ENCODE measurements around the gene TTC12.

TTC12 gene

DNA sequence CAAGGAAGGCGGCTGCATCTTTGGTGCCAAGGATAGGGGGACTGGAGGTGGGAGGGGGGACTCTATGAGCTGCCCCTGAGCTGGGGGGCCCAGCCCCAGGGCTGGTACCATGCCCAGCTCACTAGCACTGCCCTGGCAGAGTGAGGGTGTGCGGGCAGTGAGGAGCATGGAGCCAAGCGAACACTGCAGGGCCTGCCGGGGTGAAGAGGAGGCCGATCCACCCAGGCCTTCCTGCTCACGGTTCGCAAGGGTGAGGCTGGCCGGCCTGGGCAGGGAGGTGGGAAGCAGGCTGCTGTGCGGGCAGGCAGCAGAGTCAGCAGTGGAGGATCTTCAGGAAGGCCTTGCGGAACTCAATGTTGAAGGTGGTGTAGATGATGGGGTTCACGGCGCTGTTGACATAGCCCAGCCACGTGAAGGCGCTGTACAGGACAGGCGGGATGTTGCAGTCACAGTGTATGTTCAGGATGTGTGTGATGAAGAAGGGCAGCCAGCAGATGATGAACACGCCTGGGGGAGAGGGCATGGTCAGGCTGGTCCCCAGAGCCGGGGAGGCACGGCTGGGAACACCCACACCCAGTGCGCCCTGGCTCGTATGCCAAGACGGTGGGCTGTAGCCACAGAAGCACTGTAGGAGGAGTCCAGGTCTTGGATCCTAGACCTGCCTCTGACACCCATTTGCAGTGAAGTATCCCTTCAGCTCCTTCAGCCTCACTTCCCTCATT is 96.2 kb downstream of the TTC12 start:
- H2AFZ ChIP-seq (ENCODE audit: low read depth, low read length): no peak overlapping the region
- H3K9me3 ChIP-seq (ENCODE audit: low read length): no peaks in the 10 kb centered on the region
- no peaks in the 10 kb centered on the region for H3K36me3 ChIP-seq (ENCODE audit: insufficient read depth, low read length)
- H3K4me1 ChIP-seq (ENCODE audit: insufficient read depth, low read length): no peaks in the 10 kb centered on the region
- no peak overlapping the region for H3K4me3 ChIP-seq (ENCODE audit: low read length)
- H3K27me3 ChIP-seq (ENCODE audit: insufficient read depth, low read length): peaks cover 19% of the 10 kb centered on the region

- Histone ChIP-seq H3K9me3 (ENCODE audit: low read length) (no peaks in the 10 kb centered on the region), H3K27me3 (ENCODE audit: insufficient read depth, low read length) (peaks cover 15% of the 10 kb centered on the region), H2AFZ (ENCODE audit: low read depth, low read length) (no peak overlapping the region), H3K36me3 (ENCODE audit: insufficient read depth, low read length) (no peaks in the 10 kb centered on the region), H3K4me1 (ENCODE audit: insufficient read depth, low read length) (no peaks in the 10 kb centered on the region), H3K4me3 (ENCODE audit: low read length) (no peak overlapping the region)
Measured at GRCh38 chr11:113411536-113411935, 97.2 kb downstream of the TTC12 start.

DNA sequence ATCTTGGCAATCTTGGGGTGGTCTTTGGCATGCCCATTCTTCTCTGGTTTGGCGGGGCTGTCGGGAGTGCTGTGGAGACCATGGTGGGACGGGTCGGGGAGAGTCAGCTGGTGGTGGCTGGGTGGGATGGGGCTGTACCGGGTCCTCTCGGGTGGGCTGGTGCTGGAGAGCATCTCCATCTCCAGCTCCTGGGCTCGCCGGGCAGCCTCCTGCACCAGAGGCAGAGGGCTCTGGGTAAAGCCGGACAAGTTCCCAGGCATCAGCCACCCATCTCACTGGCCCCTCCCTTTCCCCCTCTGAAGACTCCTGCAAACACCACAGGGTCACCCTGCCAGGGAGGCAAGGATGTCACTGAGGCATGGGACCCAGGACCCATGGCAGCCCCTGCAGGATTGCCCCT is 98.3 kb downstream of the TTC12 start:
- H3K36me3 ChIP-seq (ENCODE audit: insufficient read depth, low read length): no peaks in the 10 kb centered on the region
- H2AFZ ChIP-seq (ENCODE audit: low read depth, low read length): no peak overlapping the region
- no peaks in the 10 kb centered on the region for H3K9me3 ChIP-seq (ENCODE audit: low read length)
- H3K27me3 ChIP-seq (ENCODE audit: insufficient read depth, low read length): peaks cover 9% of the 10 kb centered on the region
- H3K4me3 ChIP-seq (ENCODE audit: low read length): no peak overlapping the region
- no peaks in the 10 kb centered on the region for H3K4me1 ChIP-seq (ENCODE audit: insufficient read depth, low read length)

DNA sequence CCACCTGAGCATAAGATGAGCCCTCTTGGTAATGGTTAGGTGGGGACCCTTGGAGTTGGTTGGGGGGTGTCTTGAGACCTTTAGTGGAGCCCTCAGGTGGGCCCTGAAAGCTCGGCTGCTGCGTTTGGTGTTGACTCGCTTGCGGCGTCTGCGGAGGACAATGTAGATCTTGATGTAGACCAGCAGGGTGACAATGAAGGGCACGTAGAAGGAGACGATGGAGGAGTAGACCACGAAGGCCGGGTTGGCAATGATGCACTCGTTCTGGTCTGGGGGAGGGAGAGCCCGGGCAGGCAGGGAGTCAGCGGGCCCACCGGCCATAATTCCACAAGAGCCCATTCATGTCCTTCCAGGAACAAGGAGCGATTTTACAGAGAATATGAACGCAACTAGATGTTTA is 101.0 kb downstream of the TTC12 start:
- Histone ChIP-seq H2AFZ (ENCODE audit: low read depth, low read length) (no peak overlapping the region), H3K27me3 (ENCODE audit: insufficient read depth, low read length) (no peaks in the 10 kb centered on the region), H3K4me3 (ENCODE audit: low read length) (no peak overlapping the region), H3K4me1 (ENCODE audit: insufficient read depth, low read length) (no peaks in the 10 kb centered on the region), H3K36me3 (ENCODE audit: insufficient read depth, low read length) (no peaks in the 10 kb centered on the region), H3K9me3 (ENCODE audit: low read length) (no peaks in the 10 kb centered on the region)

Data from neuron (in vitro differentiated cells).